H1 (cell line): ENCODE results near the gene JDP2. TPM values are rescaled to one million over a fixed set of nuclear protein-coding genes. Genes with fewer than 3 reads are reported as not detected.

Source experiments
- CTCF ChIA-PET: fragments of 300-600 bp; sonication (Branson Sonifier 250); formaldehyde crosslinking; loops from one replicate; lab custom pipeline; 2021; ENCODE audit not compliant: partially characterized antibody; lab: Charles Lee
- POLR2A ChIA-PET: fragments of 300-600 bp; sonication (Branson Sonifier 250); formaldehyde crosslinking; loops from one replicate; lab custom pipeline; 2021; ENCODE audit warnings: inconsistent platforms; ENCODE audit not compliant: partially characterized antibody; lab: Charles Lee
- DNase-seq, 2 experiments: peaks; one replicate each; pipeline versions ENCODE4 v3.0.0 to v3.0.0-alpha.2; 2010 to 2022; ENCODE audit warnings: low spot score in 2 of 2, low read depth in 1 of 2, mixed read lengths in 1 of 2
- FAIRE-seq: peaks from 2 replicates; lab custom pipeline; 2011; peaks lifted over from hg19 to GRCh38; lab: Jason Lieb, UNC
- H2AFZ ChIP-seq: 2 replicates; pipeline ENCODE4 v1.8.1; 2012; ENCODE audit warnings: low read length, inconsistent platforms
- H2AK5ac ChIP-seq: 2 replicates; pipeline ENCODE4 v1.6.1; 2013; ENCODE audit warnings: low read depth, low read length
- H2BK120ac ChIP-seq: replicated peaks from 2 replicates; pipeline ENCODE3; 2013; ENCODE audit warnings: low read depth, low read length, inconsistent platforms
- H2BK12ac ChIP-seq: 2 replicates; pipeline ENCODE4 v1.6.1; 2013; ENCODE audit warnings: low read depth, low read length
- H2BK15ac ChIP-seq: 2 replicates; pipeline ENCODE4 v1.6.1; 2013; ENCODE audit warnings: low read length
- H2BK20ac ChIP-seq: 2 replicates; pipeline ENCODE4 v1.6.1; 2013; ENCODE audit warnings: low read length
- H2BK5ac ChIP-seq: 2 replicates; pipeline ENCODE4 v1.6.1; 2013; ENCODE audit warnings: low read depth, low read length
- H3K14ac ChIP-seq: 2 replicates; pipeline ENCODE4 v1.6.1; 2013; ENCODE audit warnings: inconsistent platforms; ENCODE audit not compliant: insufficient read length
- H3K18ac ChIP-seq: 2 replicates; pipeline ENCODE4 v1.6.1; 2013; ENCODE audit warnings: low read length; ENCODE audit errors: extremely low read depth
- H3K23ac ChIP-seq: 2 replicates; pipeline ENCODE4 v1.6.1; 2013; ENCODE audit warnings: inconsistent platforms; ENCODE audit not compliant: insufficient read length
- H3K23me2 ChIP-seq: 2 replicates; pipeline ENCODE4 v1.6.1; 2013; ENCODE audit warnings: low read depth, low read length
- H3K27ac ChIP-seq: 2 replicates; pipeline ENCODE4 v1.6.1; 2011; ENCODE audit warnings: low read depth, low read length, inconsistent platforms
- H3K27me3 ChIP-seq, 4 experiments: replicated peaks in 1 of 4; 1 replicate in 1 of 4; 2 replicates in 3 of 4; pipeline versions ENCODE4 v1.6.1 to v1.8.1; 2011 to 2013; ENCODE audit warnings: low read length in 3 of 4, mild to moderate bottlenecking in 3 of 4, inconsistent platforms in 2 of 4, mixed read lengths in 2 of 4, moderate library complexity in 1 of 4; ENCODE audit not compliant: control insufficient read depth in 3 of 4, insufficient read depth in 3 of 4; ENCODE audit errors: extremely low read depth in 1 of 4
- H3K36me3 ChIP-seq, 4 experiments: 2 replicates each; pipeline versions ENCODE4 v1.6.1 to v1.8.1; 2011 to 2013; ENCODE audit warnings: mild to moderate bottlenecking in 4 of 4, low read length in 3 of 4, moderate library complexity in 2 of 4, control low read depth in 1 of 4, inconsistent platforms in 1 of 4; ENCODE audit not compliant: insufficient read depth in 4 of 4, control insufficient read depth in 2 of 4
- H3K4ac ChIP-seq: replicated peaks from 2 replicates; pipeline ENCODE3; 2013; ENCODE audit warnings: low read length, low read depth, mixed read lengths, inconsistent platforms; ENCODE audit not compliant: insufficient read length
- H3K4me1 ChIP-seq, 4 experiments: replicated peaks in 1 of 4; 1 replicate in 1 of 4; 2 replicates in 3 of 4; pipeline versions ENCODE4 v1.6.1 to v1.8.1; 2011 to 2013; ENCODE audit warnings: low read length in 3 of 4, inconsistent platforms in 2 of 4, mixed read lengths in 1 of 4; ENCODE audit not compliant: insufficient read depth in 4 of 4, control insufficient read depth in 3 of 4
- H3K4me2 ChIP-seq, 2 experiments: 2 replicates each; pipeline versions ENCODE4 v1.6.1 to v1.8.1; 2011 to 2013; ENCODE audit warnings: low read depth in 2 of 2, low read length in 2 of 2, control low read depth in 1 of 2, inconsistent platforms in 1 of 2, mild to moderate bottlenecking in 1 of 2; ENCODE audit not compliant: insufficient read depth in 1 of 2
- H3K4me3 ChIP-seq, 4 experiments: fragments of 200-600, 300-600 bp in 1 of 4; sonication (generic), shearing (Covaris generic), sonication (Bioruptor Twin) in 1 of 4; 2 replicates each; pipeline versions ENCODE4 v1.5.1 to v1.8.1; 2011 to 2016; ENCODE audit warnings: low read length in 4 of 4, low read depth in 3 of 4, control low read depth in 2 of 4, inconsistent platforms in 2 of 4, mild to moderate bottlenecking in 2 of 4, mixed read lengths in 1 of 4, moderate library complexity in 1 of 4; ENCODE audit not compliant: insufficient read depth in 2 of 4; ENCODE audit errors: extremely low read depth in 1 of 4
- H3K56ac ChIP-seq: replicated peaks from 2 replicates; pipeline ENCODE3; 2013; ENCODE audit warnings: low read depth, mild to moderate bottlenecking, mixed read lengths, low read length, inconsistent platforms; ENCODE audit not compliant: insufficient read length
- H3K79me1 ChIP-seq: 2 replicates; pipeline ENCODE4 v1.6.1; 2013; ENCODE audit warnings: low read depth, low read length, control low read depth
- H3K79me2 ChIP-seq, 2 experiments: 2 replicates each; pipeline versions ENCODE4 v1.6.1 to v1.8.1; 2012 to 2013; ENCODE audit warnings: low read length in 2 of 2, mild to moderate bottlenecking in 2 of 2, inconsistent platforms in 1 of 2; ENCODE audit not compliant: insufficient read depth in 2 of 2, control insufficient read depth in 1 of 2
- H3K9ac ChIP-seq, 4 experiments: replicated peaks in 1 of 4; 1 replicate in 1 of 4; 2 replicates in 3 of 4; pipeline versions ENCODE4 v1.6.1 to v1.8.1; 2011 to 2013; ENCODE audit warnings: low read depth in 3 of 4, low read length in 3 of 4, control low read depth in 2 of 4, mild to moderate bottlenecking in 2 of 4, moderate library complexity in 2 of 4, inconsistent platforms in 1 of 4; ENCODE audit errors: extremely low read depth in 1 of 4
- H3K9me3 ChIP-seq, 2 experiments: 2 replicates each; pipeline versions ENCODE4 v1.6.1 to v1.8.1; 2012 to 2013; ENCODE audit warnings: mild to moderate bottlenecking in 2 of 2, moderate library complexity in 2 of 2, control low read depth in 1 of 2, inconsistent platforms in 1 of 2, low read depth in 1 of 2, low read length in 1 of 2, mixed read lengths in 1 of 2; ENCODE audit not compliant: insufficient read depth in 2 of 2
- H4K20me1 ChIP-seq, 2 experiments: replicated peaks in 1 of 2; 2 replicates each; pipeline versions ENCODE3 to v1.8.1; 2011 to 2013; ENCODE audit warnings: inconsistent platforms in 2 of 2, low read length in 2 of 2, mild to moderate bottlenecking in 1 of 2; ENCODE audit not compliant: insufficient read depth in 2 of 2, control insufficient read depth in 1 of 2
- H4K5ac ChIP-seq: 2 replicates; pipeline ENCODE4 v1.6.1; 2013; ENCODE audit warnings: low read length, low read depth, mixed read lengths, inconsistent platforms; ENCODE audit not compliant: insufficient read length
- H4K8ac ChIP-seq: 2 replicates; pipeline ENCODE4 v1.8.0; 2013; ENCODE audit warnings: mild to moderate bottlenecking, moderate library complexity, low read length, inconsistent platforms; ENCODE audit not compliant: insufficient read depth; ENCODE audit errors: extremely low read depth
- H4K91ac ChIP-seq: replicated peaks from 2 replicates; pipeline ENCODE3; 2013; ENCODE audit warnings: low read length, mixed read lengths, inconsistent platforms; ENCODE audit not compliant: insufficient read length
- ATF3 ChIP-seq: IDR thresholded peaks from 2 replicates; pipeline ENCODE4 v1.6.1; 2011; ENCODE audit warnings: low read depth, mild to moderate bottlenecking, low read length; ENCODE audit not compliant: insufficient read depth
- BACH1 ChIP-seq: IDR thresholded peaks from 2 replicates; pipeline ENCODE4 v1.6.1; 2012; ENCODE audit warnings: low read length, improper control_type of control experiment
- BCL11A ChIP-seq, 2 experiments: IDR thresholded peaks; one replicate each; pipeline ENCODE4 v1.6.1; 2011; ENCODE audit warnings: low read depth in 2 of 2, low read length in 2 of 2, mild to moderate bottlenecking in 2 of 2
- GABPA ChIP-seq: IDR thresholded peaks from 2 replicates; pipeline ENCODE4 v1.6.1; 2011; ENCODE audit warnings: mild to moderate bottlenecking, low read length, moderate library complexity, borderline replicate concordance; ENCODE audit not compliant: insufficient read depth
- HDAC2 ChIP-seq, 2 experiments: fragments of 300-600 bp in 1 of 2; sonication (generic) in 1 of 2; IDR thresholded peaks; 2 replicates each; pipeline ENCODE4 v1.6.1; 2011 to 2012; ENCODE audit warnings: low read depth in 2 of 2, low read length in 2 of 2, mild to moderate bottlenecking in 2 of 2, moderate library complexity in 2 of 2, borderline replicate concordance in 1 of 2, inconsistent platforms in 1 of 2
- HDAC6 ChIP-seq: IDR thresholded peaks from one replicate; pipeline ENCODE4 v1.7.1; 2012; ENCODE audit warnings: low read depth, mild to moderate bottlenecking, inconsistent platforms, low read length, moderate library complexity
- KDM5A ChIP-seq: fragments of 200-600 bp; IDR thresholded peaks from 2 replicates; pipeline ENCODE4 v1.7.1; 2012; ENCODE audit warnings: mild to moderate bottlenecking, low read length, inconsistent platforms, mixed read lengths
- POLR2AphosphoS5 ChIP-seq: IDR thresholded peaks from 2 replicates; pipeline ENCODE4 v1.6.1; 2011; ENCODE audit warnings: low read depth, low read length
- RAD21 ChIP-seq, 2 experiments: IDR thresholded peaks in 1 of 2; conservative IDR thresholded peaks in 1 of 2; 2 replicates each; pipeline ENCODE4 v1.6.1; 2011; ENCODE audit warnings: low read depth in 2 of 2, low read length in 2 of 2, improper control_type of control experiment in 1 of 2, inconsistent platforms in 1 of 2, mild to moderate bottlenecking in 1 of 2, moderate library complexity in 1 of 2
- RXRA ChIP-seq: IDR thresholded peaks from 2 replicates; pipeline ENCODE4 v1.6.1; 2011; ENCODE audit warnings: low read depth, mild to moderate bottlenecking, low read length, moderate library complexity; ENCODE audit not compliant: insufficient read depth
- SAP30 ChIP-seq: fragments of 300-600 bp; sonication (generic); IDR thresholded peaks from 2 replicates; pipeline ENCODE4 v1.7.1; 2012; ENCODE audit warnings: low read length, moderate library complexity, mild to moderate bottlenecking, inconsistent platforms; ENCODE audit not compliant: insufficient read depth, insufficient replicate concordance
- SP4 ChIP-seq: IDR thresholded peaks from 2 replicates; pipeline ENCODE4 v1.6.1; 2012; ENCODE audit warnings: low read length, inconsistent platforms
- WGBS, 2 experiments: shearing (Covaris generic) in 1 of 2; methylation state at CpG; one replicate each; pipeline versions ENCODE4 v1.1.6 to v1.1.7; 2013 to 2015; ENCODE audit warnings: low lambda C conversion rate in 2 of 2, mixed read lengths in 2 of 2, inconsistent platforms in 1 of 2, low coverage in 1 of 2, missing lambda C conversion rate in 1 of 2; ENCODE audit not compliant: insufficient replicate concordance in 2 of 2, insufficient coverage in 1 of 2, insufficient read length in 1 of 2; ENCODE audit errors: extremely low coverage in 1 of 2, missing lambda C conversion rate in 1 of 2; 5-methylcytosine and 5-hydroxymethylcytosine counted together
- polyA plus RNA-seq, 7 experiments: library from polyadenylated mRNA; depleted of rRNA in 3 of 7; stranded (reverse) in 5 of 7; unstranded in 2 of 7; fragments of >200 nt in 5 of 7; fragments of 200-250 nt in 2 of 7; gene quantifications; 1 replicate in 5 of 7; 2 replicates in 1 of 7; 4 replicates in 1 of 7; pipeline versions ENCODE4 v1.2.1 to v1.2.3, GENCODE V29; 2011 to 2013; ENCODE audit warnings: missing spikeins in 2 of 7, mixed read lengths in 2 of 7
- total RNA-seq: library from RNA; stranded (reverse); fragmentation: NEBNext Ultra II Directional; extraction: Animal tissue kit (Norgen Biotek cat#: 25700); gene quantifications from 2 replicates; pipeline ENCODE4 v1.2.1, GENCODE V29; 2021

JDP2 gene
- total and polyA plus RNA-seq, 2 of the 8 experiments (the other 6 are each of a cell fraction or from before 2014, with no cell fraction given) = 8.9 to 27.2 TPM

DNA sequence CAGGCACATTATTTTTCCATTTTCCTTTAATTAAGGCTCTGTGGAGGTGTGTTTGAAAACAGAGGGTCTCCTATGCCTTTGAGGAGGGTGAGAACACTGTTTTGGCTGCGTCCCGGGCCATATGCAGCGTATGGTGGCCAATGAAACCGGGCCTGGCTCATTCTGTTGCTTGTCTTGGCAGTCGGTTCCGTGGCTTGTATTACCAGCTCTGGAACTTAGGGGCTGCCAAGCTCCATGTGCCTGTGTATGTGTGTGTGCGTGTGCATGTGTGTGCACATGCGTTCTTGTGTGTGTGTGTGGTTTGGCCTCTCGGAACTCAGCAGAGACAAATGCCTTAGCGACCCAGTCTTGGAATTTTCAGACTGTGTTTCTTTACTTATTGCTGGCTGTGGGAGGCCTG, 2.7 kb downstream of the JDP2 start:
- Histone ChIP-seq H4K91ac (no peak overlapping the region), H2BK5ac (no peak overlapping the region), H3K4ac (no peak overlapping the region), H3K4me3 (no peak overlapping the region), H3K79me1 (peaks cover 3% of the 10 kb centered on the region; the same call in 1 of the 2 replicates), H4K5ac (no peak overlapping the region), H2AK5ac (peak overlapping the region; percentile 65; the same call in 1 of the 2 replicates), H3K23me2 (peaks cover 6% of the 10 kb centered on the region; the same call in 1 of the 2 replicates), H3K23ac (no peak overlapping the region), H2AFZ (no peak overlapping the region), H3K18ac (no peak overlapping the region), H4K20me1 (peaks cover 3 to 5% of the 10 kb centered on the region in 2 experiments), H3K36me3 (peaks cover 0 to 18% (median 3%) of the 10 kb centered on the region in 4 experiments; a peak in 1 of 8 replicates), H3K4me2 (peak overlapping the region in 1 of 2 experiments; percentile 71; a peak in 2 of 4 replicates), H2BK12ac (no peak overlapping the region), H3K56ac (no peak overlapping the region), H4K8ac (no peak overlapping the region), H2BK20ac (peak overlapping the region; percentile 72; the same call in 1 of the 2 replicates), H3K4me1 (peaks cover 8 to 16% (median 15%) of the 10 kb centered on the region in 4 experiments), H2BK120ac (no peak overlapping the region), H3K79me2 (peaks cover 0 to 31% of the 10 kb centered on the region in 2 experiments; a peak in 2 of 4 replicates), H2BK15ac (0 out of 2 replicates have a peak overlapping the region, but pooled peaks have one; percentile 93), H3K9ac (no peak overlapping the region), H3K27me3 (peaks cover 0 to 13% (median 12%) of the 10 kb centered on the region in 4 experiments; a peak in 5 of 7 replicates), H3K14ac (no peak overlapping the region), H3K27ac (no peak overlapping the region), H3K9me3 (no peaks in the 10 kb centered on the region)
- ChIA-PET POLR2A (interaction anchor here (0.7 to 5.2 kb wide), 5 partner anchors 9 to 28 kb away, joined by 3 to 65 read pairs (median 10); no protein-coding TSS in a partner anchor), CTCF (interaction anchor here (0.6 to 3.1 kb wide), 10 partner anchors 12 to 131 kb away, joined by 3 to 16 read pairs (median 6); no protein-coding TSS in a partner anchor)
- no peak for FAIRE-seq
- 91% methylated on average over 10 of the region's 10 CpGs; no CpG with 5 or more reads in 1 of the 2 experiments for WGBS, 2 experiments
- DNase-seq = no peak
- TF ChIP-seq SAP30 (no peak), BCL11A (IDR thresholded peaks at IDR 0.05; ENCODE audit: low read depth in 2 of 2, low read length in 2 of 2) (no peak), SP4 (no peak), GABPA (no peak), RAD21 (IDR thresholded peaks at IDR 0.05 in 1 of 2, conservative IDR thresholded peaks at IDR 0.05 in 1 of 2; ENCODE audit: low read depth in 2 of 2, low read length in 2 of 2) (no peak), POLR2AphosphoS5 (no peak), KDM5A (no peak), HDAC2 (IDR thresholded peaks at IDR 0.05; ENCODE audit: borderline replicate concordance in 1 of 2, low read depth in 2 of 2, low read length in 2 of 2) (no peak), HDAC6 (no peak), BACH1 (no peak), RXRA (no peak), ATF3 (no peak)
